GM19351 (cell line): ENCODE measurements around the gene HEXIM2.
"Not testable (repeated sequence)": the region's sequence is repeated elsewhere in the genome, so short reads cannot be mapped to it uniquely, and the experiment has no call there.

ENCODE experiments used
- ATAC-seq: cut with Tn5 transposase; IDR thresholded peaks from one replicate; pipeline ENCODE4 v1.9.1; 2021; ENCODE audit warnings: mild to moderate bottlenecking, moderate library complexity; ENCODE audit not compliant: unreplicated experiment

The HEXIM2 gene

DNA sequence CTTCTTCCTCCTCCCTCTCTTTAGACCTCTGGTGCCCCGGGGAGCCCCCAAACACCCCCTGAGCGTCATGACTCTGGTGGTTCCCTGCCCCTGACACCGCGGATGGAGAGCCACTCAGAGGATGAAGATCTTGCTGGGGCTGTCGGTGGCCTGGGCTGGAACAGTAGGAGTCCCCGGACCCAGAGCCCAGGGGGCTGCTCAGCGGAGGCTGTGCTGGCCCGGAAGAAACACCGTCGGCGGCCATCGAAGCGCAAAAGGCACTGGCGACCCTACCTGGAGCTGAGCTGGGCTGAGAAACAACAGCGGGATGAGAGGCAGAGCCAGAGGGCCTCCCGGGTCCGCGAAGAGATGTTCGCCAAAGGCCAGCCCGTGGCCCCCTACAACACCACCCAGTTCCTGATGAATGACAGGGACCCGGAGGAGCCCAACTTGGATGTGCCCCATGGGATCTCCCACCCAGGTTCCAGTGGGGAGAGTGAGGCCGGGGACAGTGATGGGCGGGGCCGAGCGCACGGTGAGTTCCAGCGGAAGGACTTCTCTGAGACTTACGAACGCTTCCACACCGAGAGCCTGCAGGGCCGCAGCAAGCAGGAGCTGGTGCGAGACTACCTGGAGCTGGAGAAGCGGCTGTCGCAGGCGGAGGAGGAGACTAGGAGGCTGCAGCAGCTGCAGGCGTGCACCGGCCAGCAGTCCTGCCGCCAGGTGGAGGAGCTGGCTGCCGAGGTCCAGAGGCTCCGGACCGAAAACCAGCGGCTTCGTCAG is 7.5 kb downstream of the HEXIM2 start:
- no peak for ATAC-seq

DNA sequence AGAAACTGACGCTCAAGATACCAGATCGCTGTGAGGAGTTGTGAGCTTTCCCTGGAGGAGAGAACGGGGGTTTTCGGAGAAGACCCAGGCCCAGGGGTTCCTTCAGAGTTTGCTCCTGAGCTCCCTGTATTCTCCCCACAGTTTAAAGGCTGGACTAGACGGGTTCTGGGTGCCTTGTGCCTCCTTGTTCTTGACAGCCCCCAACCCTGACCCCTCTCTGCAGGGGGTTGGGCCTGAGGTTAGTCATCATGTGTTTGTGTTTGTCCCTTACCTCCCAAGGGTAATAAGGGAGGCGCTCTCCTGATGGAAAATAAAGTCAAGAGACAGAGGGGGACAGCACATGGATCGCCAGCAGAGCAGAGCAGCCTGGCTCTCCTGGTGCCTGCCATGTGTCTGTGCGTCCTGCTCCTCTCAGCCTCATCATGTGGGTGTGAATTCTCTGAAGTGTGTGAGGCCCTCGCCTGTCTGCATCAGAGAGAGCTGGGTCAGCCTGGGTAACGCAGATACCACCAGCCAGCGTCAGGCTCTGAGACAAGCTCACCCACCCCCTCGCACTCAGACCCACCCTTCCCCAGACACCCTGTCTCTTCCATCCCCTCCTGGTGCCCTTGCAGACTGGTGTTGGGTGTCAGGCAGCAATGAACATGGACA is 8.7 kb downstream of the HEXIM2 start:
- no peak for ATAC-seq

DNA sequence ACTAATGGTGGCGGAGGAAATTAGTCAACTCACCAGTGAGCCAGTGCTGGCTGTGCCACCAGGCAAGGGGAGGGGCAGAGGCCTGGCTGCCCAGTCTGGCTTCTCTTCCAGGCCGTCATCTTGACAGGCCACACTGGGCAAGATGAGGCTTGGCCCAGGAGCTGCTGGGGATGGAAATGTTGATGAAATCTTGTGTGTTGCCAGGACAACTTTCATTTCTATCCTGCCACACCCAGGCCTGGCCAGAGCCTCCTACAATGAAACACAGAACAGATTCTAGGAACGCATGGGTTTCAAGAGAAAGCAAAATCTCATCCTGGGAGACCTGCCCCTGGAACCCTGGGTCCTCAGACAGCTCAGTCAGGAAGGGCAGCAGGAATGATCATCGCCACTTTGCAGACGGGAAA is 9.3 kb downstream of the HEXIM2 start:
- ATAC-seq: no peak

DNA sequence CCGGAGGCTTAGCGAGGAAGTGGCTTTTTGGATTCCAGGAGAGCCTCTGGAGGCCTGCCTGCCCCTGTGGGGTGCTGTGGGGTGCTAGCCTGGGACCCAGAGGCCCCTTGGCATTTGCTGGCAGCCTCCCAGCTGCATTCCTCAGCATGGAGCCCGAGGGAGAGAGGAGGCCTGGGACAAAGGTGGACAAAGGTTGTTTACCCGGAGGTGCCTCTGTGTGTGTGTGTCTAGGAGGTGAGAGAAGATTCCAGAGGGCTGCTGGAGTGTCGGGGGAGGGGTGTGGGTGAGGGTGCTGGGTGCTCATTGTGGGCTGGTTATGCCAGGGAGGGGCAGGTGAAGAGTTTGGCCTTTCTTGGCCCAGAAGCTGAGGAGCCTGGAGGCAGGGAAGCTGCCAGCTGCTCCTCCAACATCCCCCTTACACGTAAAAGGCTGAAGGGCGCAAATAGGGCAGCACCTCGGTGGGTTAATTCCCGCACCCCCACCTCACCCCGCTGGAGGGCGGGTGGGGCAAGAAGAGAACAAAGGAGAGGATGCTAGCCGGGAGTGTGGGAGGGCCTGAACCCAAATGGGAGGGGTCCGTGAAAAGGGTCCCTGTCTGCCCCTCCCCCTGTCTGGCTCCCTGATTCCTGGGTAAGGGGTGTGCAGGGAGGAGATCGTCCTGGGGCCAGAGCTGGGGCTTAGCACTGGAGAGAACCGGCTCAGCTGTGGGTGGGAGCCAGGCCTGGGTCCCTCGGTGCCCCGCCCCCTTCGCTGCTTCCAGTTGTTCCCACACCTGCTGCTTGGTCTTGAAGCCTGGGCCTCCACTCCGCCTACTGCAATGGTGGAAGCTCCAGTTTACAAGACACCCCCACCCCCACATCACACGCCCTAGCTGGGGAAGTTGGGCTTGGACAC is 9.9 kb downstream of the HEXIM2 start:
- no peak for ATAC-seq

DNA sequence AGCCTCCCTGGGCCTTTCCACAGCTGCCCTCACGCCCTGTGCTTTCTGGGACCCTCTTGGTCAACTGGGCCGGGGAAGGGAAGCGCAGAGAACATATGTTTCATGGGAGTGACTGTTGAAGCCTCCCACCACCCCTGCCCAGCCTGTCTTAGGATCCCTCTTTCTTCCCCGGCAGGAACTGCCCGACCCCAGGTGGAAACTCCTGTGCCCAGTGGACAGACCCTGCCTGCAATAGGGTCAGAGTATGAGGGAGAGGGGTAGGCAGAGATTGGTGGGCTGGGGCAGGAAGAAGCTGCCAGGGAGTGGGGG is 10.5 kb downstream of the HEXIM2 start:
- ATAC-seq: no peak

DNA sequence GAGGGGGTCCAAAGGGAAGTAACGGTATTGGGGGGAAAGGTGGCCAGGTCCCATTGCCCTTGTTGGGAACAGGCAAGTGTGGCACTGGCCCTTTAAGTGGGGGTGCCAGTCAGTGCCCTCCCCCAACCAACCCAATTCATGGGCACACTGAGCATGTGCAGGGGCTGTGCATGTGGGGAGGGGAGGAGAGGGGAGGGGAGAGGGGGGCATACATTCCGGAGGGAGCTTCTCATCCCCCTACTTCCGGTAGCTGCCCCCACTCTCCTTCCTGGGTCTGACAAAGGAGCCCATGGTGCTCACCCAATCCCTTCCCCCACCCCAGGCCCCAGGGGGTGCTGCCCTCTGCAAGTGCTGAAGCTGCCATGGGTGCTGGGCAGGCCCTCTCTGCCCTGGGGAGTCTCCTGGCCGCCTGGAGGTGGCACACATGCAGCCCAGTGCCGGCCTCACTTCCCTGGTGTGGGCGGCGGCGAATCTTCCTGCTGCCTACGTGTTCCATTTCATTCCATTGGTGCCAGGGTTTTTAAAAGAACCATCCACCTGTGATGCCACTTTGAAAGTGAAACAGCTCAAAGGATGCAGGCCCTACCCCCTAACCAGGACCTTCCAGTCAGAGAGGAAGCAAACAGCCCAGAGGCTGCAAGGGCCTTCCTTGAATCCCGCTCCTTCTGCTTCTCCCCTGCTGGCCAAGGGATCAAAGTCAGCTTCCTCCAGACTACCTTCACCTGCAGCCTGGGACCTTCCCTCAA is 11.0 kb downstream of the HEXIM2 start:
- no peak for ATAC-seq

DNA sequence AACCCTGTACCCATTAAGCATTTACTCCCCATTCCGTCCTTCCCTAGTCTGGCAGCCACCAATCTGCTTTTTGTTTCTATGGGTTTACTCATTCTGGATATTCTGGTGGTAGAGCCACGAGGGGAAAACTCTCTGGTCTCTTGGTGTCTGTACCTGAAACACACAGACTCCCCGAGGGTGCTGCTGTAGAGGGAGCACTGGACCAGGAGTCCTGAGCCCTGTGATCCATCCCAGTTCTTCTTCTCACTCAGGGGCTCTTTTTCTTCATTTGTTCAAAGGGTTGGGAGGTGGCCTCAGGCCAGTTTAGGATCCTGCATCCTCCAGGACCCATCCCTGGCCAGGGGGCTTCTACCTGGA is 14.1 kb downstream of the HEXIM2 start:
- ATAC-seq: no peak

DNA sequence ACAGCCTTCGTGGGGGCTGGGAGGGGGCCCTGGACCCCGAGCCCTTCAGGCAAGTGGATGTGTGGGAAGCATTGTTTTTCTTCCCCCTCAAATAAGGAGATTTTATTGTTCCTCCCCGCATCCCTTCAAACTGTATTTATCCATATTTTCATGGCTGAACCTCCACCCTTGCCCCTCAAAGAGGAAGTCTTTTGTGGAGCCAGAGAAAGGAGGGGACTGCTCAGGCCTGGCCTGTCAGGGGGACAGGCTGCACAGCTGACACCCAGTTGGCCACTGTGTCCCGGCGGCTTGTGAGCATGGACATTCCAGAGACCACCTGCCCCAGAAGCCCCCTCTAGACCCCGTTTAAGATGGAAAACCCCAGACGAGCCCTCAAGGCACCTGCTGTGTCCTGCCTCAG is 15.9 kb downstream of the HEXIM2 start:
- no peak for ATAC-seq

DNA sequence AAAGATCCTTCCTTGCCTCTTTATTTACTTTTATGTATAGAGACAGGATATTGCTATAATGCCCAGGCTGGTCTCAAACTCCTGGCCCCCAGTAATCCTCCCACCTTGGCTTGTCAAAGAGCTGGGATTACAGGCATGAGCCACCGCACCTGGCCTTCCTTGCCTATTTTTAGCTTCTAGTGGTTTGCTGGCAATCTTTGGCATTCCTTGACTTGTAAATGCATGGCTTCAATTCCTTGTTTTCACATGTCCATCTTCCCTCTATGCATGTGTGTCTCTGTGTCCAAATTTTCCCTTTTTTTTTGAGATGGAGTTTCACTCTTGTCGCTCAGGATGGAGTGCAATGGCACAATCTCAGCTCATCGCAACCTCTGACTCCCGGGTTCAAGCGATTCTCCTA is 22.5 kb downstream of the HEXIM2 start:
- no peak for ATAC-seq

DNA sequence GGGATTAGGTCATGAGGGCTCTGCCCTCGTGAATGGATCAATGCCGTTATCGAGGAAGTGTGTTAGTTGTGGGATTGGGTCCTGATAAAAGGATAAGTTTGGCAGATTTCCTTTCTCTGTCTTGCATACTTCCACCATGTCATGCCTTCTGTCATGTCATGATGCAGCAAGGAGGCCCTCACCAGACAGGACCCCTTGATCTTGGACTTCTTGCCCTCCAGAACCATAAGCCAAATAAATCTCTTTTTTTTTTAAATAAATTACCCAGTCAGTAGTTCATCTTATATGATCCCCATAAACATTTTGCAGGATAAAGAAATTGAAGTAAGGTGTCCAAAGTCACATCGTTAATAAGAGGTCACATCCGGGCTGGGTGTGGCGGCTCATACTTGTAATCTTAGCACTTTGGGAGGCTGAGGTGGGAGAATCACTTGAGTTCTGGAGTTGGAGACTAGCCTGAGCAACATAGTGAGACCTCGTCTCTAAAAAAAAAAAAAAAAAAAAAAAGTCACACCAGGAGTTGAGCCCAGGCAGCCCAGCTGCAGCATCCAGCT is 25.2 kb downstream of the HEXIM2 start:
- ATAC-seq: no peak

DNA sequence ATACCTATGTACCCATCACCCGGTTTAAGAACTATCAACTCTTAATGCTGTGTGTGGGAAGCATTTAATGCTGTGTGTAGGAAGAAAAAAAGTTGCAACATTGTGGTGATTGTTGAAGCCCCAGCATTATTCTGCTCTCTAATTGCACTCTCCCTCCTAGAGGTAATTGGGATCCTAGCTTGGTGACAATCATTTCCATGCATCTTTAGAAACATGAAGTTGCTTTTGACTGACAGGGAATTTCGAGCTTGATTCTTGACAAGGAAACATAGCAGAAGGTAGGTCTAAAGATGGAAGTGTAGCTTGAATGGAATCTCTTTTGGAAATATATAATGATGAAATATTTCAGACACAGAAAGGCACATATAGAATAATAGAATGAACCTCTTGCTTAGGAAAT is 27.3 kb downstream of the HEXIM2 start:
- ATAC-seq: no peak

DNA sequence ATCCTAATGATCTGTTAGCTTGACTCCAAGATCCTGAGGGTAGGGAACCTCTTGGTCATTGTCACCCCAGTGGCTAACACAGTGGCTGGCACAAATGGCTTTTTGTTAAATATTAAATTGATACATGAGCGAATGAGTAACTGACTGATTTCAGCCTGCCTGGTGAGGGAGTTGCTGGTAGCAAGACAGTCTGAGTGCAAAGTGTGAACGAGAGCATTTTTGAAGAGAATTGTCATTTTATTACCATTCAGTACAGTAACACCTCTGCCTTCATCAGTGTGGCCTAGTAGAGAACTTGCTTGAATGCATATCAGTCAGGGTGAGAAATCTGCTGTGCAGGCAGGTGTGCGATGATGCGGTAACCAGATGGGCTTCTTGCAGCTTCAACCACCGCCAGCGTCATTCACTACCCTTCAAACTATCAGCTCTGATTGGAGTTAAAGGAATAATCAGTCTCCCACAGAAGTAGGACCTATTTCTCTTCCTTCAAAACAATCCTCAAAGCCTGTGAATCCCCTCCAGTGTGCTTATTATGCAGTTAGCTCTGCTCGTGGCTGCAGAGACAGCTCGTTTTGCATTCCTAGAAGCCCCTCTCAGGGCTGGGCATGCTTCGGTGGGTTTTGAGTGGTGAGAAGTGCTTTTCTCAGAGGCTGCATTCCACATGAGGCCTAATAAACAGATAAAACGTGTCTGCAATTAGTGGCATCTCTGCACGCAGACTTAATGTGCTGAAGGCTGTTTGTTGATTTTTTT is 29.0 kb downstream of the HEXIM2 start:
- no peak for ATAC-seq

DNA sequence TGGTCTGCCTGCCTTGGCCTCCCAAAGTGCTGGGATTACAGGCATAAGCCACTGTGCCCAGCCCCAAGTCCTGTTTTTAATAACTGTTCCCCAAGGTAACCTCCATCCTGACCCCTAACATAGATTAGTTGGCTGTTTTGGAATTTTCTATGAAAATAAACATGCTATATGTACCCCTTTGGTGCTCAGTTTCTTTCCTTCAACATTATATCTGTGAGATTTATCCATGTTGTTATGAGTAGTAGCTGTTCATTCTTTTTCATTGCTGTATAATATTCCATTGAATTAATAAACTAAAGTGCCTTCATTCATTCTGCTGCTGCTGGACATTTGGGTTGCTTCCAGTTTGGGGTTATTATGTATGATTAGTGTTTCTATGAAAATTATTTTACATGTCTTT is 33.7 kb downstream of the HEXIM2 start:
- ATAC-seq: no peak

DNA sequence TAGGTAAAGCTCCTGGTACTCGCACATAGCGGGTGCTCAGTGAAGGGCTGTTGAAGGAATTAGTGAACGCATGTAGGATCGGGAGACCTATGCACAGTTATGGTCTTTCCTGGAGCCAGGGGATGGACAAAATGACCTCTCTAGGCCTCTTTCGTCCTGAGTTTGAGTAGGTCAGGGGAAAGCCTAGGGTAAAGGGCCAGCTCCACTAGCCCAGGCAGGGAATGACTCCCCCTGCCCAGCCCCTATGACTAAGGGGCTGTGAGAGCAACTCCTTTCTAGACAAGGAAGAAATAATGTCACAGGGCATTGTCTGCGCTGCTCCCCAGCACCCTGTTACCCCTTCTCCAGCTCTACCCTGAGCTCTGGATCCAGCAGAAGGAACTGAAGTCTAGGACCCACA is 35.4 kb downstream of the HEXIM2 start:
- ATAC-seq: no peak

DNA sequence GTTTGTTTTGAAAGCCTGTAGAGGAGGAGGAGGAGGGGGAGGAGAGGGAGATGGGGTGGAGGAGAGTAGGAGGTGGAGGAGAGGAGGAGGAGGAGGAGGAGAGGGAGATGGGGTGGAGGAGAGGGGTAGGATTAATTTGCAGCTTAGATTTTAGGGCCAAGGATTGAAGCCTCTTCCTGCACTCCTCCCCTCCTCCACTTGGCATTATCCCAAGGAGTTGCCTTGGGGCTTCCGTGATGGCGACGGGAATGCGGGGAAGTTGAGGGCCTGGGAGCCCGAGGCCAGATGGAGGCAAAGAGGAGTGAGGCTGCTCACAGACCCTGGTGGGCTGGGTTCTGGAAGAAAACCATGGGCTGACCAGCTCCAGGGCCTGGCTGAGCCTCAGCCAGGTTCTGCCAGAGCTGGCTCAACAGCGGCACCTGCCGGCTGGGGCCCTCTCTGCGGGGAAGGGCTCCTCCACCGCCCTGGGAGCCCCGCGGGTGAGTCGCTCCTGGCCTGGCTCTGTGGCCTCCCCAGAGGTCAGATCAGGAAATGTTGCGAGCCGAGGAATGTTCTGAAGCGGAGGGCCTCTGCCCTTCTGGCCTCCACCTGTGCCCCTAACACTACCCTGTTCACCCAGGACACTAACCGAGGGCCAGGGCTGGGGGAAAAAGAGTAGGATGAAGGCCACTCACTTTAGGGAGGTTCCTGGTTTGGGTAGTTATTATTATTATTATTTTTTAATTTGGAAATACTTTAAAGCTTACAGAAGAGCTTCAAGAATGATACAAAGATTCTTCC is 36.1 kb downstream of the HEXIM2 start:
- no peak for ATAC-seq

DNA sequence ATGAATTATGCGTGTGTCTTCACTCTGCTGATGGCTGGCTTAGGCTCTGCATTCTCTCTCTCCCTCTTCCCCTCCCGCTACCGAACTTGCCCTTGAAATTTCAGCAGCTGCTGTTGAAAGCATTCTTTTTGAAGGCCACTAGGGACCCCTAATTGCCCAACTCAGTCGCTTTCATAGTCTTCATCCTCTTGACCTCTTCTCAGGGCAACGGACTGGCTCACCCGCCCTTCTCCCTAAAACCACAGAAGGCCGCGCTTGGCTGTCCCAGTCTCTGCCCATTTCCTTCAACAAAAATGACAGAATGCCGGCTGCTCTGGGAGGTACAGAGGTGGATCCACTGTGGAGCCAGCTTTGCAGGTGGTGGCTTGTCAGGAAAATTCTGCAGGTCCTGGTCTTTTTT is 39.0 kb downstream of the HEXIM2 start:
- no peak for ATAC-seq

DNA sequence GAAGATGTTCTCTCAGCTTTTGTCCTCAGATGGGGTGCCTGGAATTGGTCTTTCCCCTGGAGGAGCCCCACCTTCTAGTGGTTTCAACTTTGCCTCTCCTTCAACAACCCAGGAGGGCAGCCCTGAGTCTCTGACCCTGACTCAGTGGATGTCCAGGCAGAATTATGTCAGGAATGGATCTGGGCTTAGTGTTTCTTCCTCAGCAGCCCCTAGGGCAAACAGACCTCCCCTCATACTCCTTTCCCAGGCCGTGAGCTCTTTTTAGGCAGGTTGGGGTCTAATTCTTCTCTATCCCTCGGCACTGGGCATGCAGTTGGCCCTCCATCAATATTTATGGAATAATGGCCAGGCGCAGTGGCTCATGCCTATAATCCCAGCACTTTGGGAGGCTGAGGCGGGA is 39.8 kb downstream of the HEXIM2 start:
- no peak for ATAC-seq

DNA sequence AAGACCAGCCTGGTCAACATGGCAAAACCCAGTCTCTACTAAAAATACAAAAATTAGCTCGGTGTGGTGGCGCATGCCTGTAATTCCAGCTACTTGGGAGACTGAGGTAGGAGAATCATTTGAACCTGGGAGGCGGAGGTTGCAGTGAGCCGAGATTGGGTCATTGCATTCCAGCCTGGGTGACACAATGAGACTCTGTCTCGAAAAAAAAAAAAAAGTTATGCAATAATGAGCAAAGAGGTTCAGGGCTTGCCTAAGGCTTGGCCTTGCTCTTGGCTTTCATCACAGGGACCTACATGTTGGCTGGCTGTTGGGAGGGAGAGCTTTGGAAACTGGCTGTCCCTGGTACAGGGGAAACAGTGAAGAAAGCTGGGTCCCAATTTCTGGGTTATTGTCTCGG is 40.2 kb downstream of the HEXIM2 start:
- not testable (repeated sequence) for ATAC-seq

DNA sequence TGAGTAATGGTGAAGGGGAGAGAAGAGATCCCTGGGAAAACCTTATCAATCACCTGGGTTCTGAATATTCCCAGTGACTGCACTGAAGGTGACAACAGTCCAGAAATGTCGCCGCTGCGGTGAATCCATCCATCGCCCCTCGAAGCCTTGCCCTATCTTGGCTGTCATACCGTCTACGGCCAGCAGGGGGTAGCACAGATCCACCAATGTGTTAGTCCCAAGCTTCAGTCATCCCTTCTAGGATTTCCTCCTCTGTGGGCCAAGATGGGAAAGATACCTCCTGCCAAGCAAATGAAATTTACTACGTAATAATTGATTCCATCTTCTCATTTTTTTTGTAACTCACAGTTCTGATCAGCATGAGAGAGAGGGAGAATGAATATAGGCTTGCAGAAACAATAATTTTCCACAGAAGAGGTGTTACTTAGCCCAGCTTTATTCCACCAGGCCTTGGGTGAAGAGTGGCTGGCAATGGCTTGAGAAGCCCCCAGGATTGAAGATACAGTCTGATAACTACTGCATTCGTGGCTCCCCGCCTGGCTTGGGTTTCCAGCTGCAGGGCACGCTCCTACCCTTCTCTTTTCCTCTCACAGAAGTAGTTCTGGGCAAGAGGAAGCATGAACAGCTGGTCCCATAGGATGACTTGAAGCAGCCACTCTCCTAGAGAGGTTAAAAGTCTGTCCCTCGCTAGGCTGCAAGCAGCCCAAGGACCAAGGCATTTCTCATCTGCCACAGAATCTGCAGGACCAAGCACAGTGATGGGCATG is 57.4 kb downstream of the HEXIM2 start:
- no peak for ATAC-seq
